Activated naive CD4-positive, alpha-beta T cell treated with anti-CD3 and anti-CD28 coated beads, Interleukin-2, amount 10 ng/mL, durations not matched to agents 7 days and 5 days (primary cell): ENCODE measurements around the gene NCKAP1.
"Not testable (repeated sequence)": the region's sequence is repeated elsewhere in the genome, so short reads cannot be mapped to it uniquely, and the experiment has no call there.

Experiments used
- CTCF ChIA-PET: fragments of 350-600 bp; sonication (Branson Sonifier 250); formaldehyde crosslinking; loops from one replicate; lab custom pipeline; 2021; ENCODE audit warnings: antibody characterized with exemption; lab: Charles Lee
- DNase-seq: peaks from one replicate; pipeline ENCODE4 v3.0.0-alpha.2; 2020
- H3K27ac Mint-ChIP-seq: one replicate; pipeline ENCODE4 v1.8.0; 2021; ENCODE audit warnings: mild to moderate bottlenecking, moderate library complexity, mixed read lengths
- H3K27me3 Mint-ChIP-seq: one replicate; pipeline ENCODE4 v1.8.0; 2021; ENCODE audit warnings: mild to moderate bottlenecking, mixed read lengths
- H3K36me3 Mint-ChIP-seq: one replicate; pipeline ENCODE4 v1.8.0; 2021; ENCODE audit warnings: mixed read lengths
- H3K4me1 Mint-ChIP-seq: one replicate; pipeline ENCODE4 v1.8.0; 2021; ENCODE audit warnings: mixed read lengths
- H3K4me3 Mint-ChIP-seq: one replicate; pipeline ENCODE4 v1.8.0; 2021; ENCODE audit warnings: mild to moderate bottlenecking, moderate library complexity, mixed read lengths
- H3K9me3 Mint-ChIP-seq: one replicate; pipeline ENCODE4 v1.8.0; 2021; ENCODE audit warnings: mixed read lengths

Gene NCKAP1

DNA sequence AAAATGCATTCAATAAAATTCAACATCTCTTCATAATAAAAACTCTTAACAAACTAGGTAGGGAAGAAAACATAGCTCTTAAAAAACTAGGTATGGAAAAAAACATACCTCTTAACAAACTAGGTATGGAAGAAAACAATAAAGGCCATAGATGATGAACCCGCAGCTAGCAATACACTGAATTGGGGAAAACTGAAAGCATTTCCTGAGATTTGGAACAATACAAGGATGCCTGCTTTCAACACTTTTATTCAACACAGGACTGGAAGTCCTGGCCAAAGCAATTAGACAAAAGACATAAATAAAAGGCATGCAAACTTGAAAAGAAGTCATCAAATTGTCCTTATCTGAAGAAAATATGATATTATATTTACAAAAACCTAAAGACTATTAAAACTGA is 67.8 kb downstream of the NCKAP1 start:
- no peaks in the 10 kb centered on the region for H3K4me1 Mint-ChIP-seq
- CTCF ChIA-PET = interaction anchor here (1.0 kb wide), 2 partner anchors 10 to 304 kb away, joined by 3 to 4 read pairs; no protein-coding TSS in a partner anchor
- no peaks in the 10 kb centered on the region for H3K36me3 Mint-ChIP-seq
- no peak overlapping the region for H3K4me3 Mint-ChIP-seq
- no peak for DNase-seq
- no peaks in the 10 kb centered on the region for H3K9me3 Mint-ChIP-seq
- H3K27ac Mint-ChIP-seq = no peak overlapping the region
- no peaks in the 10 kb centered on the region for H3K27me3 Mint-ChIP-seq

DNA sequence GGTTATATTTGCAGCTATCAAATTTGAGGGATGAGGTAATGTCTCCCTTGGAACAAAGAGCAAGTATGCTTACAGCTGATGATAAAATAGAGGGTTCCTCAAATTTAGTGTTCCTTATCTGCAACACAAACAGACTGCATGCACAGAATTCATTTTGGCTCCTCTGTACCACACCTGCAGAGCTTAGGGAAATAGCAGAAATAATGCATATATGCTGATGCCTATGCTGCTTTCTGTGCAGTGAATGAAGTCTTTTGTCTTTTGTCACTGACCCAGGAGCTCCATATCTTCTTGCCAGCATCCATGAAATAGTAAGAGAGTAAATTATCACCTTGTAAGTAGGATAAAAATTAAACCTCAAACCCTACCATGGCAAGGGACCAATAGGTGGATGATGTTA is 69.8 kb downstream of the NCKAP1 start:
- CTCF ChIA-PET = interaction anchor here (1.1 kb wide), 1 partner anchor 11 kb away, joined by 3 read pairs; no protein-coding TSS in a partner anchor
- no peaks in the 10 kb centered on the region for H3K27me3 Mint-ChIP-seq
- H3K4me1 Mint-ChIP-seq = no peaks in the 10 kb centered on the region
- no peak overlapping the region for H3K4me3 Mint-ChIP-seq
- DNase-seq = no peak
- H3K9me3 Mint-ChIP-seq = no peaks in the 10 kb centered on the region
- no peaks in the 10 kb centered on the region for H3K36me3 Mint-ChIP-seq
- H3K27ac Mint-ChIP-seq = no peak overlapping the region

DNA sequence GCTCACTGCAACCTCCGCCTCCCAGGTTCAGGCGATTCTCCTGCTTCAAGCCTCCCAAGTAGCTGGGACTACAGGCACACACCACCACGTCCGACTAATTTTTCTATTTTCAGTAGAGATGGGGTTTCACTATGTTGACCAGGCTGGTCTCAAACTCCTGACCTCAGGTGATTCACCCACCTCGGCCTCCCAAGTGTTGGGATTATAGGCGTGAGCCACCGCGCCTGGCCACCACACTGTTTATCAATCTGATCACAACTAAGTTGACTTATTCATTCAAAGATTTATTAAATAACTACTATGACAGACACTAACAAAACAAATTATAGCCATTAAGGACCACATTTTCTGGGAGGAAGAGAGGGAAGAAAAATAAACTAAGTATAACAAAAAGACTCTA is 71.9 kb downstream of the NCKAP1 start:
- CTCF ChIA-PET, H3K4me3 Mint-ChIP-seq, DNase-seq, H3K27ac Mint-ChIP-seq, H3K36me3 Mint-ChIP-seq, H3K27me3 Mint-ChIP-seq, H3K9me3 Mint-ChIP-seq, H3K4me1 Mint-ChIP-seq: not testable (repeated sequence)

DNA sequence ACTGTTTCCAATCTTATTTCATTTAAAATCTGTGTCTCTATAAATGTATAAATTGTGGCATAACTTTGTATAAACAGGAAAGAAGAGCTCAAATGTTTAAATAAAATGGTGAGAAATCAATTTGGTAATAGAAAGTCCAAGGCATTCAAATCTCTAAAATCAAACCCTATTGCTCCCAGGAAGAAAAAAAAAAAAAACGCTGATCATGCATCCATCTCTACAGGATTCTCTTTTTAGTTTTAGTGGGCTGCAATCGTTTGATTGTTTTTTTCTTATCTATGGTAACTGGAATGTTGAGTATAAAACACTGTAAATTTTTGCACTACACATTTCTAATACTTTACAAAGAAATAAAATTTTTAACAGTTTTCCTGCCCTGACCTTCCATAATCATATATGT is 75.6 kb downstream of the NCKAP1 start:
- Mint-ChIP-seq H3K27me3 (no peaks in the 10 kb centered on the region), H3K9me3 (peaks cover 3% of the 10 kb centered on the region), H3K36me3 (no peaks in the 10 kb centered on the region), H3K4me3 (no peak overlapping the region), H3K27ac (no peak overlapping the region), H3K4me1 (no peaks in the 10 kb centered on the region)
- CTCF ChIA-PET = no interaction called here
- DNase-seq = no peak

DNA sequence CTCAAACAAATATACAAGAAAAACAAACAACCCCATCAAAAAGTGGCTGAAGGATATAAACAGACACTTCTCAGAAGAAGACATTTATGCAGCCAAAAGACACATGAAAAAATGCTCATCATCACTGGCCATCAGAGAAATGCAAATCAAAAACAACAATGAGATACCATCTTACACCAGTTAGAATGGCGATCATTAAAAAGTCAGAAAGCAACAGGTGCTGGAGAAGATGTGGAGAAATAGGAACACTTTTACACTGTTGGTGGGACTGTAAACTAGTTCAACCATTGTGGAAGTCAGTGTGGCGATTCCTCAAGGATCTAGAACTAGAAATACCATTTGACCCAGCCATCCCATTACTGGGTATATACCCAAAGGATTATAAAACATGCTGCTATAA is 77.4 kb downstream of the NCKAP1 start:
- H3K27ac Mint-ChIP-seq, CTCF ChIA-PET, DNase-seq, H3K36me3 Mint-ChIP-seq, H3K4me1 Mint-ChIP-seq, H3K9me3 Mint-ChIP-seq, H3K4me3 Mint-ChIP-seq, H3K27me3 Mint-ChIP-seq: not testable (repeated sequence)

DNA sequence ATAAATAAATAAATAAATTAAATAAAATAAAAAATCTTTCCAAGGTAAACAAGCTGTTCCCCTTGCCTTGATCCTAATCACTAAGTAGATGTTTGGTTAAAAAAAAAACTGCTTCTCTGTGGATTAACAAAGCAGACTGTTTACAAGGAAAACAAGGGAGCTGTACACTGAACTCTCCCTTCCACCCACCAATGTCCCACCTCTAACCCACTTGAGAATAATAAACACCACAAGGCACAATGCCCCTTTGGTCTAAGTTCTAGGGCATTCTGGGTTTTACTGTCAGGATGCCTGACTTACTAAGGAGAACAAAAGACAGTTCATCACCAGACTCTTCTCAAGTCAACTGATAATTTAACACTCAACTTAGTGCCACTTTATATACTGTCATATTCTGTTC is 83.5 kb downstream of the NCKAP1 start:
- CTCF ChIA-PET = no interaction called here
- Mint-ChIP-seq H3K27me3 (no peaks in the 10 kb centered on the region), H3K27ac (no peak overlapping the region), H3K9me3 (no peaks in the 10 kb centered on the region), H3K4me3 (no peak overlapping the region), H3K4me1 (peaks cover 16% of the 10 kb centered on the region), H3K36me3 (no peaks in the 10 kb centered on the region)
- DNase-seq = no peak

DNA sequence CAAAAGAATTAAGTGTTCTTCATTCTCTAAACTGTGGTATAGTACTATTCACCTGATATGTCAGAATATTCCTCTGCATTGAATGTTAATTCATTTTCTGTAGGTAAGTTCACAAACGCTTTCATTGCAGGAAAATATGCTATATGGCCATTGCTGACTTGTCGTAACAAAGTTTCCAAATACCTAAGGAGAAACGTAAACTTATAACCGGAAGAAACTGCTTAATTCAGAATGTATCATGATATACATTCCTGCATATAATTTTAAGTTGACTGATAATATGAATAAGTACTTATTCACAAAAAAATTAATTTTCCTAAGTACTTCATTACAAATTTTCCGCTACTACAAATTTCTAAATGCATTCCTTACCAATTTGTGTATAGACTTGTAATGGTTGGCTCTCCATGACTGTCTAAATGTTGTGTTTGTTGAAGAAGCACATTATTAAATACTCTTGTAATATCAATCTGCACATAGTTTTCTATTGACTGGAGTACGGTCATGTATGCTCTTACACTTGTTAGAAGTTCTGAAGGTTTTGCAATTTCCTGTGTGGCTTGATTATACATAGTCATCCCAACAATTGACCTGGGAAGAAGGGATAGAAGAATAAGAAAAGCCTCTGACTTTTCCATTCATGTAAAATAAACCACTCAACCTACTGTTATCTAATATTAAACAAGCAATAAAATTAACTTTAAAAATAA is 85.4 kb downstream of the NCKAP1 start:
- Mint-ChIP-seq H3K4me3 (no peak overlapping the region), H3K27ac (no peak overlapping the region), H3K27me3 (no peaks in the 10 kb centered on the region), H3K4me1 (peaks cover 17% of the 10 kb centered on the region), H3K9me3 (no peaks in the 10 kb centered on the region), H3K36me3 (no peaks in the 10 kb centered on the region)
- DNase-seq = no peak
- CTCF ChIA-PET = no interaction called here

DNA sequence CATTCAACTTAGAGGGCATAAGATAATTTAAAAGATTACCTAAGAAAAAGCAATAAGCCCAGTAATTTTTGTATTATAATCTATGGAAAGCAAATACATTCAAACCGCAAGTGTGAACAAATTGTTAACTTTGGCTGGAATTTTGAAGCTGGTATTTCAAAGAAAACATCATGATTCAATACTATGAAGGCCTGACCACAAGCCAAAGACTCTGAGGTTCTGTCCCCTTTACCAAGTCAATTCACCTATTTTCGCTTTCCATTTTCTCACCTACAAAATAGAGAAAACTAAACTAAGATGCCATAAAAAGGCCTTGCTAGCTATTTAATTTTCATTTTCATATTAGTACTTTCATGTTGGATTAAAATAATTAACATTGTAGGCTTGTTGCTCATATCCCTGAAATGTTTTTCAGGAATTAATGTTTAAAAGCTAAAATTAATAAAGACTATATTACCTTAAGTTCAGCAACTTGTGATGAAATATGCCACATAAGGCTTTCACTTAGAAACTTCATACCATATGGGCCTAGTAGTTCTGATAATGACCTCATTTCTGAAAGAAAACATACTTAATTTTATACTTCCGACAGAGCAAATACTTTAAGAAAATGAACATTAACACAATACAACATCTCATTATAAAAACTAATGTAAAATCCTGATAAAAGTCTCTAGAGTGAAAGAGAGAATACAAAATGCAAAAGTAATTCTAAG is 86.2 kb downstream of the NCKAP1 start:
- Mint-ChIP-seq H3K4me1 (peaks cover 17% of the 10 kb centered on the region), H3K36me3 (no peaks in the 10 kb centered on the region), H3K27ac (no peak overlapping the region), H3K27me3 (no peaks in the 10 kb centered on the region), H3K9me3 (no peaks in the 10 kb centered on the region), H3K4me3 (no peak overlapping the region)
- CTCF ChIA-PET = no interaction called here
- DNase-seq = no peak

DNA sequence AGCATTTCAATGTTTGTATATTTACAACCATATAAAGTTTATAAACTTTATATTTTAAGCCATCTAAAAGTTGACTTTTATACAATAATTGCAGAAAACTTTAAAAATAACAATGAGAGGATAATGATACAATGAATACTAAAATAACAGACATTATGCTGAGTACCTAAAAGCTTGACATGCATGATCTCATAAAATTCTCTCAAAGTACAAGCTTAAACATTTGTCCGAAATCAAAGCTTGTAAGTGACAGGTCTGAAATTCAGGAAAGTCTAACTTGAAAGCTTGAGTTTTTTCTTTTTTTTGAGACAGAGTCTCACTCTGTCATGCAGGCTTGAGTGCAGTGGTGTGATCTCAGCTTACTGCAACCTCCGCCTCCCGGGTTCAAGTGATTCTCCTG is 87.7 kb downstream of the NCKAP1 start:
- Mint-ChIP-seq H3K4me1 (peaks cover 25% of the 10 kb centered on the region), H3K27ac (no peak overlapping the region), H3K9me3 (no peaks in the 10 kb centered on the region), H3K36me3 (no peaks in the 10 kb centered on the region), H3K27me3 (no peaks in the 10 kb centered on the region), H3K4me3 (no peak overlapping the region)
- no peak for DNase-seq
- CTCF ChIA-PET = interaction anchor here (2.6 kb wide), 1 partner anchor 29 kb away, joined by 9 read pairs; no protein-coding TSS in a partner anchor

DNA sequence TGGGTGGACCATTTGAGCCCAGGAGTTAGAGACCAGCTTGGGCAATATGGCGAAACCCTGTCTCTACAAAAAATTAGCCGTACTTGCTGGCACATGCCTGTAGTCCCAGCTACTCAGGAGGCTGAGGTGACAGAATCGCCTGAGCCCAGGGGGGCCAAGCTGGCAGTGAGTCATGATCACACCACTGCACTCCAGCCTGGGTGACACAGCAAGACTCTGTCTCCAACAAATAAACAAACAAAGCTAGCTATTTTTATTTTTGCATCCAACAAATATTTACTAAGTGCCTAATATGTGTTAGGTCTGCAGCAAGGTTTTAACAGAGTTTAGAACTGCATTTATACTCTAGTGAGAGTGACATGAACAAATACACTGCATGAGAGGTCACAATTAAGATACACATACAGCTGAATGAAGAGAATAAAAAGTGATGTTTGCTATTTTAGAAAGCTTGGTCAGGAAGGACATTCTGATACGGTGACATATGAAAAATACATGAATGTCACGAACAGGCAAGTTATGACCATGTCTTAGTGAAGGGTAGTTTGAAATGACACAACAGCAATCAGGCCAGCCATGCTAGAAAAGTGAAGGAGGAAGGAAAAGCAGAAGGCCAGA is 88.6 kb downstream of the NCKAP1 start:
- Mint-ChIP-seq H3K4me3 (no peak overlapping the region), H3K27me3 (no peaks in the 10 kb centered on the region), H3K36me3 (no peaks in the 10 kb centered on the region), H3K27ac (no peak overlapping the region), H3K4me1 (peaks cover 25% of the 10 kb centered on the region), H3K9me3 (no peaks in the 10 kb centered on the region)
- CTCF ChIA-PET = interaction anchor here (2.6 kb wide), 1 partner anchor 30 kb away, joined by 9 read pairs; no protein-coding TSS in a partner anchor
- DNase-seq = no peak

DNA sequence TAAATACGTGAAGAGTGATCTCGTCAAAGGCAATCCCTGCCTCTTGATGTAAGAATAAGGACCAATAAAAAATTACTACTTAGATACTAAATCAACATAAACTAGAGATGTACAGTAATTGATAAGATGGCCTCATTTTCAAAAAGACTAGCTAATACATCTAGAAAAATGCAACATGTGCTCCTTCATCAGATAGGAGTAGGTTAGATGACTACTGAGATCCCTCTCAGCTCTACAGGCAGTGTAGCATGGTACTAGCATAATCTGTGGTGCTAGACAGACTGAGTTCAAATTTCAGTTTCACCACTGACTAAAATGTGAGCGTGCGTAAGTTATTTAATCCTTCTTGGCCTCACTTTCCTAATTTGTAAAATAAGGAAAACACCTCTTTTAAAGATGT is 89.2 kb downstream of the NCKAP1 start:
- no peak overlapping the region for H3K4me3 Mint-ChIP-seq
- peaks cover 25% of the 10 kb centered on the region for H3K4me1 Mint-ChIP-seq
- no peak for DNase-seq
- no peaks in the 10 kb centered on the region for H3K36me3 Mint-ChIP-seq
- H3K9me3 Mint-ChIP-seq = no peaks in the 10 kb centered on the region
- CTCF ChIA-PET = interaction anchor here (2.6 kb wide), 1 partner anchor 31 kb away, joined by 9 read pairs; no protein-coding TSS in a partner anchor
- no peak overlapping the region for H3K27ac Mint-ChIP-seq
- no peaks in the 10 kb centered on the region for H3K27me3 Mint-ChIP-seq

DNA sequence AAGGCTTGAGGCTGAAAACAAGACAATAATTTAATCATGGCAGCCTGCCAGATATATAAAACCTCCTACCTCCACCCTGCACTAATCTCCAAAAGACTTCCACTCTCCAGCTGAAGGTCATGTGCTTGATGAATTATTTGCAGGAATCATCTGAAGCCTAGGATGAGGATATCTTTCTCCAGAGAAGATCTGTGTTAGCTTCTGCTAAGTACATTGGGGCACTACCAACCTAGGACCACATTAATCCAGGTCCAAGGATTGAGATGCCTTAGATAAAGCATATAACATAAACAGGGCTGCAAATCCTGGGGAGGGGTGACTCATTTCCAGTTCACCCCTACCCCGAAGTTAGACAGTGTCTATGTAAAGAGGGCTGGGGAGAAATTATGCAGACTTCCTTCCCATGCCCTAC is 91.3 kb downstream of the NCKAP1 start:
- no peak overlapping the region for H3K27ac Mint-ChIP-seq

DNA sequence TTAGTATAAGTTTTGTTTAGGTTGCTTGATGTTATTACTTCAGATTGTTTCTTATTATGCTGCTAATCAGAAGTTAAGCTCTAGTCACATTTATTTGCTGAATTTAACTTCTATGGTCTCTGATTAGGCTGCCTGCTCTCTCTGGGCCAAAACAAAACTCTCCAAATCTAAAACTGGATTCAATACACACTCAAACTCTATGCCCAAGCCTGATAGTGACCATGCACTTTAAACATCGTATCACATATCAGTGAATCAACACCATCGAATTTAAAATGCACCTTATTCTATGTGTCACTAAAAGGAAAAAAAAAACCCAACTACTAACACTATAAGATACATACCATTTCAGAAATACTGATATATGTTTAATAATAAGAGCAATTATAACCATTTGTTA is 94.9 kb downstream of the NCKAP1 start:
- H3K27me3 Mint-ChIP-seq = no peaks in the 10 kb centered on the region
- H3K4me1 Mint-ChIP-seq = peaks cover 8% of the 10 kb centered on the region
- CTCF ChIA-PET = interaction anchor here (0.6 kb wide), 1 partner anchor 1092 kb away, joined by 3 read pairs; no protein-coding TSS in a partner anchor
- no peak for DNase-seq
- no peaks in the 10 kb centered on the region for H3K36me3 Mint-ChIP-seq
- H3K4me3 Mint-ChIP-seq = no peak overlapping the region
- H3K27ac Mint-ChIP-seq = no peak overlapping the region
- no peaks in the 10 kb centered on the region for H3K9me3 Mint-ChIP-seq

More for the DNA sequence above, 91.3 kb downstream of the NCKAP1 start:
- Mint-ChIP-seq H3K4me3 (no peak overlapping the region), H3K36me3 (no peaks in the 10 kb centered on the region), H3K27me3 (no peaks in the 10 kb centered on the region), H3K9me3 (no peaks in the 10 kb centered on the region), H3K4me1 (peaks cover 14% of the 10 kb centered on the region)
- CTCF ChIA-PET = no interaction called here
- no peak for DNase-seq

DNA sequence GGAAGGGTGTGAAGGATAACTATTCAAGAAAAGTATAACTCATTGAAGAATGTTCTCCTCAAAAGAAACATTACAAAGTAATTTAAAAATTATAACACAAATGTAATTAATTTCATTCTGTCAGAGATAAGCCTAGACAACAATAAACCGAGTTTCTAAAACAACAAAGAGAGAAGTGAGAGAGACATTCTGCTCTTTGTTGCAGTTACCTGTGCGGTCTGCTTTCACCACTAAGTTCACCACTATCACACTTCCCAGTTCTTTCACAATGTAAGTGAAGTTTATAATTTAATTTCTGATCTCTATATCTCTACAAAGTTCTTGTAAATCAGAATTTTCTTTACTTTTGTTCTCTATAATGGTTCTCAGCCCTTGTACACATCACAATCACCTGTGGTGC is 95.5 kb downstream of the NCKAP1 start:
- CTCF ChIA-PET = interaction anchor here (1.2 kb wide), 1 partner anchor 175 kb away, joined by 3 read pairs; no protein-coding TSS in a partner anchor
- H3K4me1 Mint-ChIP-seq = peaks cover 8% of the 10 kb centered on the region
- H3K36me3 Mint-ChIP-seq = no peaks in the 10 kb centered on the region
- H3K4me3 Mint-ChIP-seq = no peak overlapping the region
- no peaks in the 10 kb centered on the region for H3K9me3 Mint-ChIP-seq
- no peak for DNase-seq
- H3K27me3 Mint-ChIP-seq = no peaks in the 10 kb centered on the region
- H3K27ac Mint-ChIP-seq = no peak overlapping the region
